Activated CD8-positive, alpha-beta memory T cell treated with anti-CD3 and anti-CD28 coated beads for 24 hours (primary cell): ENCODE results near the gene ONECUT3.

ENCODE experiments used
- DNase-seq: peaks from one replicate; pipeline ENCODE4 v3.0.0-alpha.2; 2020

Gene ONECUT3

GRCh38 chr19:1799695-1800342 lies 46.5 kb downstream of the ONECUT3 start:
- no peak for DNase-seq

- no peak for DNase-seq
Observed at GRCh38 chr19:1804858-1805257, 51.6 kb downstream of the ONECUT3 start.

DNA sequence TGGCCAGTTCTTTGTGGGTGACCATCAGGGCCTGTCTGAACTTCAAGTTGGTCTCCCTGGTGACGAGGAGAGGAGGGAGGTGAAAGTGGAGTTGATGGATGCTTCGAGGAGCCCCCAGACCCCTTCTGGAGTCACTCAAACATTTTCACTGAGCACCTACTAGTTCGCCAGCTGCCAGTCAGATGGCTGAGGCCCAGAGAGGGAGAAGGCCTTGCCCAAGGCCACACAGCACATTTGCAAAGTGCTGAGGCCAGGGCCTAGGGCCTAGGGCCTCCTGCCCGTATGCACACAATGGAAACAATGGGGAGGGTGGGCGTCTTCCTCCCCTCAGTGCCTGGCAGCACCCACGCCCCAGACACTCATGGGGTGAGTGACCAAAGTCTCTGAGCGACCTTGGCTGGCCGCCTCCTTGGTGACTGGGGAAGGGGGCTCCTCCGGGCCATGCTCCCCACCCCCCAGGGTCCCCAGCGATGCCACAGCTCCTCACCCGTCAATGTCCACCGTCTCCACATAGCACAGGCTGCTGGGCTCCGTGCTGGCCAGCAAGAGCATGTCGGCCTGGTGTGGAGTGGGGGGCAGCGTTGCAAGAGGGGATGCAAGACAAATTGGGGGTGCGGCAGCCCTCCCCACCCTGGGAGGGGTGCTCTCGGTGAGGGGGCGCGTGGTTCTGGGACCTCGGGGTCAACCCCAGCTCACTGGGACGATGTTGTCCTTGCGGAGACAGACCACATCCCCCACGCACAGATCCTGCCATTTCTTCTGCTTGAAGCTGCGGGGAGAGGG lies 52.3 kb downstream of the ONECUT3 start:
- no peak for DNase-seq

GRCh38 chr19:1806184-1807029 lies 53.1 kb downstream of the ONECUT3 start:
- DNase-seq = no peak

- no peak for DNase-seq
Observed at GRCh38 chr19:1807030-1807694, 53.9 kb downstream of the ONECUT3 start.

DNA sequence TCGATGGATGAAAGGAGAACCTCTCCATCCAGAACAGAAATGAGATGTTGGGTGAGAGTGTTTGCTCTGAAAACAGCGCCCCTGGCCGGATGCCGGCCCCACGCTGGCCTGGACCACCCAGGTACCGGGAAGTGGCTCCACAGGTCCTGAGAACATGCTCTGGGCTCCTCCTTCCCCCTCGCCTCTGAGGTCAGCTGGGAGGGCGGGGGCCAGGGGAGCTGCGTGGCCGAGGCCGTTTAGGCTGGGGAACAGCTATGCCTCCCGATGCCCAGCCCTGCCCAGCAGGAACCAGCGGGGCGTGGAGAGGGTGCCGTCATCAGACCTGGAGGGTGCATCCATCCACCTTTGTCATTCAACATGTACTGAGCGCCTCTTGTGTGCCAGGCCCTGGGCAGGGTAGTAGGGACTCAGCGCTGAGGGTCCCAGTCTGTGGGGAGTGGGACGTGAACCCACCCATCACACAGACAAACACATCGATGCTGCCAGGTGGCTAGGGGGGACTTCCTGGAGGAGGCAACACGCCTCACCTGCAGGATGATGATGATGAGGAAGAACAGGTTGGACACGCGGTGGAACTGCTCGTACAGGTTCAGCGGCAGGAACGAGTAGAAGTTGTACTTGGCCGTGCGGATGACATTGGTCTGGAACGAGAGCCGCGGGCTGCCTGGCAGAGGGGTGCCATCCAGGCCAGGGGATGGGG lies 54.5 kb downstream of the ONECUT3 start:
- no peak for DNase-seq

- no peak for DNase-seq
Observed at GRCh38 chr19:1808395-1808731, 55.1 kb downstream of the ONECUT3 start.

DNA sequence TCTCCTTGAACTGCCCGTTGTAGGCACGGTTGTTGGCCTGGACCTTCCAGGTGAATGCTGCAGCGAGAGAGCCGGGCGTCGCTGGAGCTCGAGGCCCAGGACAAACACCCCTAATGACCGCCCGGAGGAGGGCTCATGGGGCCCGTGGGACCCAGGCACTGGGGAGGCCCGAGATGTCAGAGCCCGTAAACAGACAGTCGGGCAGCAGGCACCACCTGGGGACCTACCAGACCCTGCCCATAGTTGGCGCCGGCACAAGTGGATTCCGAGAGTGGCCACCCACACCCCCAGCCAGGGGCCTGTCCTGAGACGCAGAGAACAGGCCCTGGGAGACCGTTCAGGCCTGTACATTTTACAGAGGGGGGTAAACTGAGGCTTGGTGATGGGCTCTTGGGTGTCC lies 56.4 kb downstream of the ONECUT3 start:
- DNase-seq = no peak

DNA sequence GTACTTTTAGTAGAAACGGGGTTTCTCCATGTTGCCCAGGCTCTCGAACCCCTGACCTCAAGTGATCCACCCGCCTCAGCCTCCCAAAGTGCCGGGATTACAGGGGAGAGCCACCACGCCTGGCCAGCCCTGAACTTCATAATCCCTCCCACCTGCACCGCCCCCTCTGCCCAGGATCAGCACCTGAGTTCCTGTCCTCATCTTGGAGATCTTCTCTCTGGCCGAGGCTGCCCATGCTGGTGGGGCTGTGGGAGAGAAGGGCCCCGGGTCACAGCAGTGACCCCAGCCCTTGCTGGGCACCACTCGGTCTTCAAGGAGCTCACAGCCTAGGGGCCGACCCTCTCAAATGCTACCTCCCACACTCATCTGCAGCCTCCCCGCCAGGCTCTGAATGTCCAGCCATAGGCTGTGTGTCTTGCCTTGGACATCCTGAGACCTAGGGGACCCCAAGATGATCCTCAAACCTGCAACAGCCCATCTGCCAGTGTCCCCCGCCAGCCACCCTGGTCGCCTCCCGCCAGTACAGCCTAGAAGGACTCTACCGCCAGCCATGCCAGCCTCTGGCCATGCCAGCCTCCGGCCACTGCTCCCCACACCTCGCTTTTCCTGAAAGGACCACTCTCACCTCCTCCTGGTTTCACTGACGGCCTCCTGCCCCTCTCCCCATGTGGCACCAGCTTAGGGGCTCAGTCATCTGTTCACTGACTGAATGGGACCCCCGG lies 57.3 kb downstream of the ONECUT3 start:
- no peak for DNase-seq

DNA sequence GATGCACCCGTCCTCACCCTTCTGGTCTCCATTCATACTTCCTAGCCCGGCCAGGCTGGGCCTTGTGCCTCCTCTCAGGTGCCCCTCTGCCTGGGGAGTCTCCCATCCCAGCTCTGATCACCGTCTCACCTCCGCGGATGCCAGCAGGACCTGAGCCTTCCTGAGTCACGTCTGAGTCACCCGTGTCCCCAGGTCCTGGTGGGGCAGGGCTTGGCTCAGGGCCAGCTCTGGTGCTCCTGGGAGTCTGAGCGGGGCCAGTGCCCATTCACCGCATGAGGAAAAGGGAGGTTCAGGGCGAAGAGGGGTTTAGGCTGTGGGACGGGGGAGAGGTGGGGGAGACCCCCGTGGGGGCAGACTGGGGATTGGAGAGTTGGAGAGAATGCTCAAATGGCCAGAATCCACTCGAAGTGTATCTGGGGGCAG lies 58.2 kb downstream of the ONECUT3 start:
- DNase-seq = peak; percentile 73

DNA sequence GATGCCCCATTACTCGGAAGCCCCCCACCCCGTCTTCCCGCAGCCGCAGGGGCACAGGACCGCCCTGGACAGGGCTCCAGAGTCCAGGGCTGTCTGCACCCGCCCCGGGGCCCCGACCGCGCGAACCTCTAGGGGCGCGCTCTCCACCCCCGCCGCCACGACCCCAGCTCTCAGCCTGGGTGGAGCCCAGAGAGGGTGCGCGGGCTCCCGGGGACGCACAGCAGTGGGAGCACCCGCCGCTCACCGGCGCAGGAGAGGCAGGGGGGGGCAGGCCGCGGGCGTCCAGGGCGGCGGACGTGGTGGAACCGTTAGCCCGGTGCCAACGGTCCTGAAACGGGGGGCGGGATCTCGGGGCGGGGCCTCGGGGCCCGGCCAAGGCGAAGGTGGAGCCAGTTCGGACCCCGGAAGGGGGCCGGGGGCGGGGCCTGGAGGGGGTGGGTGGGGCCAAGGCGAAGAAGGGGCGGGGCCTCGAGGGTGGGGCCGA lies 58.7 kb downstream of the ONECUT3 start, which contains the start of gene ATP8B3:
Gene ATP8B3 (minus strand): TSS at position 335 of the 484 bp plus-strand sequence. CDS start 540 bp downstream, outside the sequence.
- no peak for DNase-seq

GRCh38 chr19:1812426-1813191 lies 59.3 kb downstream of the ONECUT3 start:
- peak; percentile 92 for DNase-seq

- DNase-seq = no peak
Observed at GRCh38 chr19:1813192-1814182, 60.2 kb downstream of the ONECUT3 start.

- DNase-seq = no peak
Observed at GRCh38 chr19:1814391-1814790, 61.1 kb downstream of the ONECUT3 start.

GRCh38 chr19:1814833-1815604 lies 61.7 kb downstream of the ONECUT3 start:
- no peak for DNase-seq

DNA sequence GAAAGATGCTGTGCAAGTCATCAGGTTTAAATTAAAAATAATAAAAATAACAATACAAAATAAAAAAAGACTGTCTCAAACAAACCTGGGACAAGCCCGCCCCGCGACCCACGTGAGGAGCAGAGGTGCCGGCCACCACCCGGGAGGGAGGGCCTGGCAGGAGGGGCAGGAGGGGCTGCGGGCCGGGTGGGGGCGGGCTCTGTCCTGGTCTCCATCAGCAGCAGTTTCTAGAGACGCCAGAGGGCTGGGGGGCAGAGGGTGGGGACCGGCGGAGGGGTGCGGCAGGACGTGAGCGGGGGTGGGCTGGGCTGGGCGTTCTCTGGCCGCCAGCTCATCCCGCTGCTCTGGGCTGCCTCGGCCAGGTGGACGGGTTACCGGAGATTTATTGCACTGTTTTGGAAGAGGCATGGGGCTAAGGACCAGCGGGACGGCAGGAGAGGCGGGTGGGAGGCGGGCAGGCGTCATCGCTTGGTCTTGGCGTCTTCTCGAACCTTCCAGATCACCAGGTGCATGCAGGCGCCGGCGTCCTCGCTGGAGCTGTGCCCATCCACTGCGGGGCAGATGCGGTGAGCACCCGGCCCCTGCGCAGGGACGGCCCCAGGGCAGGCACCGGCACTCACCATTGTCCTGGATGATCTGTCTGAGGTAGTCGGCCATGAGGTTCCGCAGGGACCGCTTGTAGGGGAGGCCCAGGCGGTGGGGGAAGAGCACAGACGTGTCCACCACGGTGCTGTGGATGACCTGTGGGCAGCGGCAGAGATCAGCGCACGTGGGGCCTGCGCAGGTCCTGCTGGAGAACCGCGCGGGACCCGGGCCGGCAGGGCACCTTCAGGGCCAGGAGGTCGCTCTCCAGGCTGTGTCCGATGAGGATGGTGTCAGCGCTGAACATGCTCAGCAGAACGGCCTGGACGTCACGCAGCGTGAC lies 62.6 kb downstream of the ONECUT3 start:
- DNase-seq = no peak

DNA sequence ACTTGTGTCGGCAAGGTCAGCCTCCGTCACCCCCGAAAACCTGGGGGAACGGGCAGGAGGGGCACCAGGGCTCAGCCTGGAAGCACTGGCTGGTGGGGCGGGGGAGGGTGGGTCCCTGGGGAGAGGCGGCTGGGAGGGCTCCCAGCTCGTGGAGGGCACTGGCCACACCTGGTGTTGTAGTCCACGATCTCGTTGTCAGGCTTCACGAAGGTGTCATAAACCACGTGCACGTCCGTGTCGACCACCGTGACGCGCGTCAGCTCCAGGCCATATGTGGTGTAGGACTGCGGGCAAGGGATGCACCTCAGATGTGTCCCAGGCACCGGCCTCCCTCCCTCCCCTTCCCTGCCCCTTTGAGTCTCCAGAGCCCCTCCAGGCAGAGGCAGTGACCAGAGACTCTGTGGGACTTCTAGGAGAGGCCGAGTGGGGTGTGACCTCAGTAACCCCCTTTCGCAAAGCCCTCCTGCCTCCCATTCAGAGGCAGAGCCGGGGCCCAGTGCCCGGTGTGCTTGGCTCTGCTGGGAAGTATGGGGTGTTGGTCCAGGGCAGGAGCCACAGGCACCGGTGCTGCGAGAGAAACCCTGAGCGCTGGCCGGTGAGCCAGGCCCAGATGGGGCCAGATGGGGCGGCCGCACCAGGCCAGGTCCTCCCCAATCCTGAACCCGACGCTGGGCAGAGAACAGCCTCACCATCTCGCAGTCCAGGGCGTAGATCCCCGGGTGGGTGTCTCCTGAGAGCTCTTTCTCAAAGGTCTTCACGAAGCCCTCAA lies 63.4 kb downstream of the ONECUT3 start:
- DNase-seq = no peak
